HG02870 (cell line): Measurements from ENCODE around the gene RIPOR3.
"Not testable (repeated sequence)": the region's sequence is repeated elsewhere in the genome, so short reads cannot be mapped to it uniquely, and the experiment has no call there.

ENCODE experiments used
- ATAC-seq: cut with Tn5 transposase; IDR thresholded peaks from one replicate; pipeline ENCODE4 v1.9.1; 2021; ENCODE audit warnings: mild to moderate bottlenecking, moderate library complexity; ENCODE audit not compliant: unreplicated experiment

Gene RIPOR3

DNA sequence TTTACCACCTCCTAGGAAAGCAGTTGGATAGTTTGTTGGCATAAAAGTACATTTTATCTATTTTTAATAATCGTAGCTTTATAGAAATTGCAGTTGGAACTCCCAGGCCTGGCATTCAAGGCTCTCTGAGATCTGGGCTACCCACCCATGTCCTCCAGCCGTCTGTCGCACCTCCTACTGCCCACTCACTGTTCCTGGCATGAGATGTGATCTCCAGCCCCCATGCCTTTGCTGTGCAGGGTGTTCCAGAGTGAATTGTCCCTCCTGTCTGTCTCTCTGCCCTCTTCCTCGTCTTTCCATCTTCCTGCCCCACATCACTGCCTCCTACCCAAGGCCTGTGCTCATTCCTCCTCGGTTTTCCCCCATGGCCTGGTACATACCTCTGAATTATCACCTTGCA is 130.5 kb downstream of the RIPOR3 start:
- ATAC-seq, result no peak

DNA sequence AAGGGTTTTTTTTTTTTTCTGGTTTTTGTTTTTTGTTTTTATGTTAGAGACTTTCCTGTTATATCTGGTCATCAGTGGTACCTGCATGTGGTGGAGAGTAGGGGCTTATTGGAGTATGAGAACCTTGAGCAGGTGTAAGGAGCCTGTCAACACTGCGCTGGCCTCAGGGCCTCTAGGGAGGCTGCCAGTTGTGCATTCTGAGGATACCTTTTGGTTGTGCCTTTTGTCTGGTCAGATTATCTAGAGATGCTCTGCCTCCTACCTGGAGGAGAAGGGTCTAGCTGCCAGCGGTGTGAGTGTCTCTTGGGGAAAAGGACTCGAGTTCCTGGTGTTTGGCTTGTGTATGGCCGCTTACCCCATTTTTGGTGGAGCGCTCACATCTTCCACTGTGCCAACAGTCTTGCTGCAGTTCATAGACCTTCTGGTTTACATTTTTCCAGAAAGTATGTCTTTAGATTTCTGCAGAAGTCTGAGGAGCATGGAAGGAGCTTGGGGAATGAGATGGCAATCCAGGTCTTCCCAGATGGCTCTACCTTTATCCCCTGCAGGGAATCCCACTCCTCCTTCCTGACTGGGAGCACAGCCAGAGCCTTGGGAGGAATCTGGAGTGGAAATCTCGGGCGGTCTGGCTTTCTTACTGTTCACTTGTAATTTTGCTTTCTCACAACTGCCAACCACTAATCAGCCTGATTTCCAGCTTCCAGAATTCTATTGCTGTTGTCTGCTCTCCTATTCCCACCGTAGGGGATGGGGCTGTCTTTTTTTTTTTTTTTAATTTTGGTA is 131.3 kb downstream of the RIPOR3 start:
- ATAC-seq, result no peak

DNA sequence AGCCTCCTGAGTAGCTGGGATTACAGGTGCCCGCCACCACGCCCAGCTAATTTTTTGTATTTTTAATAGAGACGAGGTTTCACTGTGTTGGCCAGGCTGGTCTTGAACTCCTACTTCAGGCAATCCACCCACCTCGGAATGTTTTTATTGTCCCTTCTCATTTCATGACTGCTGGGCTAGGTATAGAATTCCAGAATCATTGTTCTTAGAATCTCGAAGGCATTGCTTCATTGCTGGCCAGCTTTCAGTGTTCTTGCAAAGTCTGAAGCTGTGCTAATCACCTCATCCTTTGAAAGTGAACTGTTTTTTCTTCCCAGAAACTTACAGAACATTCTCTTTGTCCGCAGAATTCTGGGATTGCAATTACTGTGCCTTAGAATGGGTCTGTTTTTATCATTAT is 132.2 kb downstream of the RIPOR3 start:
- ATAC-seq, result no peak

DNA sequence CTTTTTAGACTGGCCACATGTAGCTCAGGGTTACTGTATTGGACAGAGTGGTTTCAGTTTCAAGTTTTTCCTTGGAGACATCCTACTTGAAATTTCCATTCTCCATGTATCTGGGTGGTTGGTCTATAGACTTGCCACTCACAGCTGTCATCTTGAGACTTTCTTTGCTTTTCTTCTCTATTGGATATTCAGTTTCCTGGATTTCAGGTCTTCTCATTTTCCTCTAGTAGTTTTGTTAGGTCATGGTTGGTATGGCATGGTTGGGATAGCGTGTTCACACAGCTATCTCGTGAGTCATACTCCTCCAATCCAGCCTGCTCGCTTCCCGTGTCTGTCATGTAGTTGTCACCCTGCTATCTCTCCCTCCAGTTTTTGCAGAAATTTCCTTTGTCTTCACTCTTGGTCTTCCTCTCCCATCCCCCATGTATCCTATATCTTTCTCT is 132.8 kb downstream of the RIPOR3 start:
- ATAC-seq, result no peak

DNA sequence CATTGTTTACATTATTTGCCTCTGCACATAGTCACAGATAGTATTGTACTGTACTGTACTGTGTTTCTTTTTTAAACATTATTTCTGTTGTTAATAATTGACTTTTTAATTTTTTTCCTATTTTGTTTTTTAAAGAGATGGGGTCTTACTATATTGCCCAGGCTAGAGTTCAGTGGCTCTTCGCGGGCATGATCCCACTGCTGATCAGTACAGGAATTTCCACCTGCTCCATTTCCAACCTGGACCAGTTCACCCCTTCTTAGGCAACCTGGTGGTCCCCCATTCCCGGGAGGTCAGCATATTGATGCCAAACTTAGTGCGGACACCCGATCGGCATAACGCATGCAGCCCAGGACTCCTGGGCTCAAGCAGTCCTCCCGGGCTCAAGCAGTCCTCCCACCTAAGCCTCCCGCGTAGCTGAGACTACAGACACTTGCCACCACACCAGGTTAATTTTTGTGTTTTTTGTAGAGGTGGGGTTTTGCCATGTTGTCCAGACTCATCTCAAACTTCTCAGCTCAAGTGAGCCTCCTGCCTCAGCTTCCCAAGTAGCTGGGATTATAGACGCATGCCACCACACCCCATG is 133.7 kb downstream of the RIPOR3 start:
- no peak for ATAC-seq

DNA sequence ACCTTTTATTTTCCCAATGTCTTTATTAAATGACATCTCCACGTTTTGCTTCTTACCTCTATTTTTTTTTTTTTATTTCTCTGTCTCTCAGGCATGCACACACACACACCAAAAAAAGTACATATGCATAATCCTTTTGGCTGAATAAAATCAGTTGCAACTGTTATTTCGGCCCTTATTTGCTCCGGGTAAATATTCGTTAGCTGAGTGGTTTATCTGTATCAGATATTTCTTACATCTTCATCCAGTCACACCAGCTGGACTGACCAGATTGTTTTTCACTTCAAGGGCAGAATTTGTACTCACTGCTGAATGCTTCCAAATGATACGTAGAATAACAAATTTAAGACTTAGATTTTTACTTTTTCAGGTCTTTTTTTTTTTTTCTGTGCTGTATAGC is 135.7 kb downstream of the RIPOR3 start:
- ATAC-seq, result no peak

DNA sequence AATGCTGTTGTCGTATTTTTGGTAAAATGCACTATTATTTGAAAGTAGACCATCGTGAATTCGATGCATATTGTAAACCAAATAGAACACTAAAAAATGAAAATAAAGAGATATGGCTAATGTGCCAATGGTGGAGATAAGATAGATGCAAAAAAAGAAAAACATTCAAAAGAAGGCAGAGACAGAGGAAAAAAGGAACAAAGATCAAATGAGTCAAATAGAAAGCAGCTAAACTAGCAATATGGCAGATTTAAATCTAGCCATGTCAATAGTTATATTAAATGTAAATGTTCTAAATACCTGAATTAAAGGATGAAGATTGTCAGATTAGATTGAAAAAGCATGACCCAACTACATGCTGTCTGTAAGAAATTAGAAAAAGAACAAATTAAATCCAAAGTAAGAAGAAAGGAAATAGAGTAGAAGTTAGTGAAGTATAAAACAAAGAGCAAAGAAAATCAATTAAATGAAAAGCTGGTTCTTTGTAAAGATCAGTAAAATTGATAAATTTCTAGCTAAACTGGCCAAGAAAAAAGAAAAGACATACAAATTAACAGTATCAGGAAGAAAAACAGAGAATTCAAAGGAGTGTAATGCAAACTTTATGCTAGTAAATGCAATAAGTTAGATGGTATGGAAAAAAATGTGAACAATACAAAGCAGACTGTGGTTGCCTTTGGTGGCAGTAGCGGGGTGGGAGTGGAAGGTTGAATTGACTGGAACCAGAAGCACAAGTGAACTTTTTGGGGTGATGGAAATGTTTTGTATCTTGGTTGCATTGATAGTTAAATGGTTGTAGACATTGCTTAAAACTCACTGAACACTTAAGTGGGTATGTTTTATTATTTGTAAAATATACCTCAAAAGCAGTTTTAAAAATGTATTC is 136.4 kb downstream of the RIPOR3 start:
- no peak for ATAC-seq

DNA sequence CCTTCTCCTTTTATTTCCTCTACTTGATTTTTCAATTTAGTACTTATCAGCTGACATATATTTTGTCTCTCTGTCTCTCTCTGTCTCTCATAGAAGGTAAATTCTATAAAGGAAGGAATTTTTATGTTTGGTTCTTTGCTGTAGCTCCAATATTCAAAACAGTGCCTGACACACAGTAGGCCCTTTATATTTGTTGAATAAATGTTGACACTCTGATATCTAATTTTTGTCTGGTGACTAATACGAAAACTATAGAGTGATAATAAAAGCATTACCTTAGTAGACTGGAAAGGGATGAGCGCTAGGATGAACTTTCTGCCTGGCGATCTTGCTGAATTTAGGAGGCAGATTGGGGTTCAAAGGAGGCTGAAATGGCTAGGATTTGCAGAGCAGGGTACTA is 138.4 kb downstream of the RIPOR3 start:
- ATAC-seq, result no peak

DNA sequence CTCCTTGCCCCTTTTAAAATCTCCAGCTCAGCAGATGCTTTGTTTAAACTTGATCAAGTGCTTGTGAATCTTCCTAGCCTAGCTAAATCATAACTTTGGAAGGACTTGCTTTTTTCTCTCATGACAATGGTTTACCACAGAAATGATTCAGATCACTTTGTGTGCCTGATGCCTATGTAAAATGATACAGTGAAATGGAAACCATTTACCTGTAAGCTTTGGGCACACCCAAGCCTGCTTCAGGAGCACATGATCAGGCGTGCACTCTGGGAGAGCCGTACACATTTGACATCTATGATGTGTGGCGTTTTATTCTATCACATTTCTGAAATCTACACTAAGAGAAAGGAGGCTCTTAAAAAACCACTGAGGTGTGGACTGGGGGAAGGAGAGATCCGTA is 140.1 kb downstream of the RIPOR3 start:
- ATAC-seq, result no peak

DNA sequence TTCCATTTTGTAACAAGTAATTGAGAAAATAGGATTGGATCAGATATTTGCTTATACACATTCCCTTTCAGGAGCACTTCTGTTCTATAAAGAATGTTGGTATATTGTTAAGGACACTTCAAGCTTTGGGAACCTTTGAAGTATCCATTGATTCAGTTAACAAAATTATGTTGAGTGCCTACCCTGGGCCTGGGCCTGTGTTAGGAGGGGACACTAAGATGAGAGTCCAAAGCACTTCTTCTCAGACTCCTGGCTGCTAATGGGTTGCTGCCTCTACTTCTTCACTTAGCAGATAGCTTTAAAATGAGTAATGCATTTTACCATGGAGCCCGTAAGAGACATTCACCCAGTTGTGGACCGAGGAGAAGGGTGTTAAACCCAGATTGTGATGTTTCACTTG is 140.8 kb downstream of the RIPOR3 start:
- ATAC-seq, result no peak

DNA sequence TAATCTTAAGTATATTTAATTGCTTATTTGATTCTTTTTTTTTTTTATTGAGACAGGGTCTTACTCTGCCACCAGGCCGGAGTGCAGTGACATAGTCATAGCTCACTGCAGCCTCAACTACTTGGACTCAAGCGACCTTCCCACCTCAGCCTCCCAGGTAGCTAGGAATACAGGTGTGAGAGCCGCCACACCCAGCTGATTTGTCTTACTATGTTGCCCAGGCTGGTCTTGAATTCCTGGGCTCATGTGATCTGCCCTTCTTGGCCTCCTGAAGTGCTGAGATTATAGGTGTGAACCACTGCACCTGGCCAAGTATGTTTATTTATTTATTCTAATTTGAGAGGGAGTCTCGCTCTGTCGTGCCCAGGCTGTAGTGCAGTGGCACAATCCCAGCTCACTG is 142.9 kb downstream of the RIPOR3 start:
- ATAC-seq, result no peak

DNA sequence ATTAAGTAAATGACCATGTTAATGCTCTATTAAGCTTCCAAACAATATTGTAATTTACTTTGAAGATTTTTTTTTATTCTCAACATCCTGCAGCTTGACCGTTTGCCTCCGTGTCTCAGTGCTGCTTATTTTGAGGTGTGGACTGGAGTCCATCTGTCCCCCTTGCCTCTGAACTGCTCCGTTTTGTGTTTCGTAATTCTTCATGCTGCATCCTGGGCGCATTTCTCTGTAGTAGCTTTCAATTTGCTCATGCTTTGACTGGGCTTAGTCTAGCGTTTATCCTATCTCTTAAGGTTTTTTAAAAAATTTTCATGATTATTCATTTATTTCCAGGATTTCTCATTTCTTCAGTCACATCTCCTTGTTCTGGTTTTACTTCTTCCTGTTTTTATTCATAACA is 143.4 kb downstream of the RIPOR3 start:
- ATAC-seq, result no peak

DNA sequence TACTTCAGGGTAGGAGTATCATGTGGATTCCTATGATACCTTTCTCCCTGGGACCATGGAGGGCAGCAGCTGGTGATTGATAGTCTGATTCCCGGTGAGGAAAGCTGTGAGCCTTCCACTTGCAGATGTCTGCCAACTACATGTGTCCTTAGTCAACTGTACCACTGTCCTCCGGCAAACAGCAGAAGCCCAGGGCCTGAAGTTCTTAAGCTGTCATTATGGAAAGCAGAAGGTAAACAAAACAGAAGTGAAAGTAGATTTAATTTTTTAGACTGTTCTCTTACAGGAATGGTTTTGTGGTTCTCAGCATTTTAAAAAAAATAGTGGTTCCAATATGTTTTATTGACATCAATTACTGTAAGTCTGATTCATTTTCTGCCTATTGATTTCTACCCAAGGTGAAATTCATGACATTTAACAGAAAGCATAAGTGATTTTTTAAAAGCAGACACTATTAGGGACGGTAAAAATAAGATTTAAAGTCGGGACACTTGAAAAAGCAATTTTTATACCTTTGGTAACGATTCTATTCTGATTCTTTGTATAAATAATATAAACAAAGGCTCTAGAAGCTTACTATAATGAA is 144.5 kb downstream of the RIPOR3 start:
- no peak for ATAC-seq

DNA sequence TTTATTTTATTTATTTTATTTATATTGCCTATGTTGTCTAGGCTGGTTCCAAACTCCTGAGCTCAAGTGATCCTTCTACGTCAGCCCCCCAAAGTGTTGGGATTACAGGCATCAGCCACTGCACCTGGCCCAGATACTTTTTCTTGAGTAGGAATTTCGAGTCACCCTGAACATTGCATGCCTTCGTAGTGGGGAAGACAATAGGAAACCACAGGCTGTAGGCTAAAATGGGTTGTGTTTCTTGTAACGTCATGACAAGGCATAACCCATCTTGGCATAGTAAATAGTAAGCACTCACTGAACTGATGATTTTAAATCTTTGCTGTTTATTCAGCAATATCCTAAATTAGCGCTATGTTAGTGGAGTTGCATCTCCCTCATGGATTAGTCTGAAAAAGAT is 146.2 kb downstream of the RIPOR3 start:
- no peak for ATAC-seq

DNA sequence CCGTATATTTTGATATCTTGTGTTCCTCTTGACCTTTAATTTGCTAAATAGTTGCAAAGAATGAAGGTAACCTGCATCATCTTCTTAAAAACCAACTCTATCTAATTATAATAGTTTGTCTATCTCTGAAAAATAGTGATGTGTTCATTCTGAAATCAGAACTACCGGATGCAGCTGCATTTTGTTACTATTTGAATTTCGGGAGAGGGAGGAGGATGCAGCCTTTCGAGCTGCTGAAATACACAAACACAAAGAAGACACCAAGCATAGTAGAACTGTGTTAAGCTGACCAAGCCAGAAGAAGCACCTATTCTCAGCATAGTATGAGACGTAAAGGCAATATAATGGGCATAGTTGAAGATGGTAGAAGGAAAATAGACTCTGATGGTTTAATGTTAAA is 148.0 kb downstream of the RIPOR3 start:
- no peak for ATAC-seq

DNA sequence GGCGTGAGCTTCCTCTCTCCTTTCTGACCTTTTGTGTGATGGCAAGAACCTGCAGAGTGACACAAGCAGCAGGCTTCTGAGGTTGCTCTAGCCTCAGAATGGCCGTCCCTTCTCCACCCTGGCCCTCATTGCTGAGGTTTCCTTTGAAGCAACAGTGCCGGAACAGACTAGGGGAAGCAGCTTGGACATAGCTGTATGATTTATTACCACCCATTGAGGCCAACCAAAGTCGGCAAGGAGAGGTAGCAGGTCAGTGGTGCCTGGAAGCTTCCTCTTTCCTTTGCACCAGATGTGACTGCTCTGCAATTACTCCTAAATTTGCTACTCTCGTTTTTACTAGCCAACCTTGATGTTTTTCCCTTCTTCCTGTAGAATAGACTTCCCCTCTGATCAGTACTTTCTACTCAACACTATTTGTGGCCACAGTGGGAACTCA is 149.7 kb downstream of the RIPOR3 start:
- ATAC-seq, result peak; percentile 50

DNA sequence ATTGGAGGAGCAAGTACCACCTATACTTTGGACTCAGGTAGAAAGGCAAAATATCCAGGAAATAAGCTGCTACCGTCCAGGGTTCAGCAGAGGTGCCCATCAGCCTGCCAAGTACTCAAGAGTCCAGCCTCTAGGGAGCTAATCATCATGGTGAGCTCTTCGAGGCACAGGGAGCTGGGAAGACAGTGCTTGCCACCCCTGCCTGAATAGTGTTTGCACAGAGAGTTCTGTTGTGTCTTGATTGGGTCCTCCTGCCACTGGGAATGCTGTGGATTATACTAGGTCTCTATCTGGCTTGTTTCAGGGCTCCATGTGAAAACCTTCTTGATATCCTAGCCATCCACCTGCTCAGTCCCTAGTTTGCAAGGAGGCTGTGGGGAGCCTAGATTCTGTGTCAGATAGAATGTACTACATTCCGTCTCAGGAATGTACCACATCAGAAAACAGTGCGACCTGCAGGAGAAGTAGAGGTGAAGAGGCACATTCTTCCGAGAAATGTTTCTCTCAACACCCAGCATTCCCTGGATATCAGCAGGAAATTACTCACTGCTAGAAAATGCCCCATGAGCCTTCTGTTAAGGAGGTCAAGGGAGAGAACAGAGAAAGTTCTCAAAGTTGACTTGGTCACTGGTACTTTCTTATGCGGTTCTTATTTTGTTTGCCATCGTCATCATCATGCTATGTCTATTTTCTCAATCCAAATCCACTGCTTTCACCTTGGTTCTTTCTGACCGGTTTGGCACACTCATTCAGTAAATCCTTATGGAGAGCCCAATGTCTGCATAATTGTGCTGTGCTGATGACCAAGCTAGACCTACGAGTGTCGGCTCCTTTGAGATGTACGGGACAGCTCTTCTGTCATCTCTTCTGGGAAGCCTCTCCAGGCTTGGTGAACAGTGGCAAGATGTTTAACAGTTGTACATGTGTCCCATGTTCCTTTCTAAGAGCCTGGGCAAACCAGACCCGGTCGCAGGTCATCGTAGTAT is 150.4 kb downstream of the RIPOR3 start:
- no peak for ATAC-seq

DNA sequence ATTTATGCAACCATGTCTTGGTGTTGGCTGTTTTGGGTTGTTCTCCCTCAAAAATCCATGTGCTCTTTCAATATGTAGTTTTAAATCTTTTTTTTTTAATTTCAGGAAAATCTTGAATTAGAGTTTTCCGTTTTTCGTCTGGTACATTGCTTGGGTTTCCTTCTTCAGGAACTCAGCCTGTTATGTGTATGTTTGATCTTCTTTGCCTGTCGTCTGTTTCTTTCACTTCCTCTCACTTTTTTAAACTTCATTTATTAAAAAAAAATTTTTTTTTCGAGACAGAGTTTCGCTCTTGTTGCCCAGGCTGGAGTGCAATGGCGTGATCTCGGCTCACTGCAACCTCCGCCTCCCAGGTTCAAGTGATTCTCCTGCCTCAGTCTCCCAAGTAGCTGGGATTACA is 151.5 kb downstream of the RIPOR3 start:
- ATAC-seq, result not testable (repeated sequence)

DNA sequence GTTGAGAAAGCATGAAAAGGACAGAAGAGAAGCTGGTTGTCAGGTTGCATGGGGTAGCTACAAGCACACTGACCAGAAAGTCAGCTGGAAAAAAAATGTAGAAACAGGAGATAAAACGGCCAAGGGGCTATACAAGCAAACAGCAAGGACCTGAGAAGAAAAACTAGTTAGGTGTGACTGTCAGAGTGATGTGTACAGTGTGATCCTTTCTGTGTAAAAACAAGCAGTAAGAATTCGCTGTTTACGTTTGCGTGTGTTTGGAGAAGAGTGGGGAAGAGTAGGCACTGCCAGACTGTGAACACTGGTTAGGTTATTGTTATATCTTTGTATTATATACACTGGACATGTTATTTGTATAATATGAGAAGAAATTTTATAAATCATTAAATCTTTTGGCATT is 153.1 kb downstream of the RIPOR3 start:
- no peak for ATAC-seq

DNA sequence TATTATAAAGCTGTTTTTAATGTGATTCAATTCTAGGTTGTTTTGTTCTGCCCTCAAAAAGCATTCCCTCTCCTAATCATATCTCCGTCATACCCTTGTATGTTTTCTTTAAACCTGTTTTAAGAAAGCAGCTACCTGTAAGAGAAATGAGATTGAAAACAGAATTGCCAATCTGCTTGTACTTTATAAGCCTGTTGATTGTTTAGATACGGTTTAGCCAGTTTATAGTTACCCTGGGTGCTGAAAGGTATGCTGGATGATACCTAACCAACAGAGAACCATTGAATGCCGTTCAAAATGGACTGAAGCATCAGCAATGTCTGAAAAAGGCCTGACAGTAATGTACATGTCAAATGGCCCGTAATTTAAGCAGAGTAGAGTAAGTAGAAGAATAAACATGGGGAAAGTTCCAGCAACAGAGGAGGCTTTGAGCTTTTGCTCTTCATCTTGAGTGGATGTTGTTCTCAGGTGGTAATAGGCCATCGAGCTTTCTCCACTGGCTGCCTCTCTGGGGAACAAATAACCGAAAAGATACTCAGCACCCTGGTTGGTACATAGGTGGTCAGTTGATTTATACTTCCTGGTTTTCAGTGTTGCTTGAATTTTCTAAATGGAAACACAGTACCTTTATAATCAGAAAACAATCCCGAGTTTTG is 153.7 kb downstream of the RIPOR3 start:
- no peak for ATAC-seq
